ENCODE data around the gene SST. TPM values are rescaled to one million over a fixed set of nuclear protein-coding genes. Genes with fewer than 3 reads are reported as not detected.

The SST gene
- polyA plus RNA-seq, 6 donors from 2014 or later: not detected

Other genes with a start within 250 kb of the SST start
- gene RTP2, start 32.2 kb upstream of the SST start, polyA plus RNA-seq (ENCODE audit: low read depth in 6 of 6): not detected
- gene BCL6, start 75.1 kb upstream of the SST start, polyA plus RNA-seq (ENCODE audit: low read depth in 6 of 6): 10 to 100 TPM; 20.7 to 39.3 (median 31.9) TPM

Measured in naive B cell (primary cell).